NCI-H2227 (cell line): ENCODE results near the gene INPP5A.
"Not testable (repeated sequence)": the region's sequence is repeated elsewhere in the genome, so short reads cannot be mapped to it uniquely, and the experiment has no call there.

Experiments used
- DNase-seq: peaks from one replicate; lab custom pipeline; 2025; ENCODE audit not compliant: unreplicated experiment; lab: John Stamatoyannopoulos, UW

INPP5A gene

GRCh38 chr10:132562177-132562915 lies 24.8 kb downstream of the INPP5A start:
- no peak for DNase-seq

- no peak for DNase-seq
These were observed 25.4 kb downstream of the INPP5A start for GRCh38 chr10:132562916-132563456.

GRCh38 chr10:132563485-132564248 lies 26.1 kb downstream of the INPP5A start:
- no peak for DNase-seq

- DNase-seq = no peak
These were observed 26.6 kb downstream of the INPP5A start for GRCh38 chr10:132564249-132564605.

- DNase-seq = no peak
These were observed 27.1 kb downstream of the INPP5A start for GRCh38 chr10:132564690-132565089.

- no peak for DNase-seq
These were observed 28.1 kb downstream of the INPP5A start for GRCh38 chr10:132565516-132566209.

GRCh38 chr10:132566892-132567291 lies 29.3 kb downstream of the INPP5A start:
- no peak for DNase-seq

GRCh38 chr10:132570265-132570664 lies 32.7 kb downstream of the INPP5A start:
- DNase-seq = no peak

- DNase-seq = peak; percentile 41
These were observed 33.4 kb downstream of the INPP5A start for GRCh38 chr10:132570771-132571649.

GRCh38 chr10:132571650-132572544 lies 34.3 kb downstream of the INPP5A start:
- peak; percentile 32 for DNase-seq

GRCh38 chr10:132572545-132572937 lies 35.0 kb downstream of the INPP5A start:
- DNase-seq = no peak

GRCh38 chr10:132572946-132573345 lies 35.4 kb downstream of the INPP5A start:
- DNase-seq = not testable (repeated sequence)

- no peak for DNase-seq
These were observed 36.7 kb downstream of the INPP5A start for GRCh38 chr10:132574288-132574687.

- DNase-seq = no peak
These were observed 37.3 kb downstream of the INPP5A start for GRCh38 chr10:132574783-132575319.

GRCh38 chr10:132575320-132576201 lies 38.0 kb downstream of the INPP5A start:
- peak; percentile 5 for DNase-seq

- no peak for DNase-seq
These were observed 39.2 kb downstream of the INPP5A start for GRCh38 chr10:132576671-132577349.

- no peak for DNase-seq
These were observed 39.9 kb downstream of the INPP5A start for GRCh38 chr10:132577350-132578003.
